ENCODE measurements around the gene SGMS1.
A peak's percentile ranks its signal among the peaks of the same experiment; 100 is the strongest.
"Not testable (repeated sequence)": the region's sequence is repeated elsewhere in the genome, so short reads cannot be mapped to it uniquely, and the experiment has no call there.

The SGMS1 gene

DNA sequence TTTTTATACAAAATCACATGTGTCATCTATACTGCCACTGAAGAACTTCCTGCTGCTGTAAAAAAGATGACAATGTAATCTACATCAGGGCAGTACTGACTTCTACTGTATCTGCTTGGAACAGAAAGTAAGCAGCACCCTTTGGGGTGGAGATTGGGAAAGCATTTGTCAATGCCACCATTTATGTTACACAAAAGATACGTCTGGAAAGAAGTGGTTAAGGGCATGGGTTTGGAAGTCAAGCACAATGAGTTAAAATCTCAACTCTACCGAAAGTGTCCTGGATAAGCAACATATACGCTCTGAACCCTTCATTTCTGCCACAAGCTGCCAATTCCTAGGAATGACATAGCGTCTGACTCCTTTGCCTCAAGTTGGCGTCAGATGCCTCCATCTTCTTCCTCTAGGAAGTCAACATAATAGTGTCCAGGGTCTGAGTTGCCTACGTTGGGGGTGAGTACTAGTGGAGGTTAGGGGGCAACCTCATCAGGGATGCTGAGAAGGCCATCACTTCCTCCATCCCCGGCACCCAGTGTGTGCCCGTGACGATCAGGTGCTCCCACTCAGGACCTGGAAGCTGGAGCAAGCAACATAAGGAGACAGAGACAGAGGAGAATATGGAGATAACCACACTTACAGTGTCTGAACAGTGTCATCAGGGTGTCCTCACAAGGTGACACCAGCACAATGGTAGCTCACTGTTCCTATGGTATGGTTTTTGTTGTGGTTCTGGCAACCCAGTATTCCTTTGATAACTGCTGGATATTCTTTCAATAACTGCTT is 58.3 kb downstream of the SGMS1 start:
- H3K4me3 ChIP-seq (ENCODE audit: low read depth, low read length), result no peak overlapping the region
- DNase-seq (ENCODE audit: low read depth), result no peak

DNA sequence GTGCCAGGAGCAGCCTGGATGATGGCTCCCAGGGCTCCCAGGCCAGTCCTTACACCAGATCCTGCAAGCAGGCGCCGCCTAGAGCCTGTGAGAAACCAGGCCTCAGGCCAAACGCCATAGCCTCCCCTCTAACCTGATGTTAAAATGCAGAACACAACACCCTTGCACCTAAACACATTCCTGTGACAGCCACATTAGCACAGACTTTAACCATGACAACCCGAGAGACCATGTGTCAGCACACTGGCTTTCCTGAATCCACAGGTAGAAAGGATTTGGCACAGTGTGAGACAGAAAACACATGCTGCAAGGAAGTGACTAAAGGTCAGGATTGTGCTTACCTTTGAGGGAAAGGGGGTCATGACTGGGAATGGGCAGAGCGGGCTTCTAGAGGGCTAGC is 59.9 kb downstream of the SGMS1 start:
- DNase-seq (ENCODE audit: low read depth), result no peak
- H3K4me3 ChIP-seq (ENCODE audit: low read depth, low read length), result no peak overlapping the region

DNA sequence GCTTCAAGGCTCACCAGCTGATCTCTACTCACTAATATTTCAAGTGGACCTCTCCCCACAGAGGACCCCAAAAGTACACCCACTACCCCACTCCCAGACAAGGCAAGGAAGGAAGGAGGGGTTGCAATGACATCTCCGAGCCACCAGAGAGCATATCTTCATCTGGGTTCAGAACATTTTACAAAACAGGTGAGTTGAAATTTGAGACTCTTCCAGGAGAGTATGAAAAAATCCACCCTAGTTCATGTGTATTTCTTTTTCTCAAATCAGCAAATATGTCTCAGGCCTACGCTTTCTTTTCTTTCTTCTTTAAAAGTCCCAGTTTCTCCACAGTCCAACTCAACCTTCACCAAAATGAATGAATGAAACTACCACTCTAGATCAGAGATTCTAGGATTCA is 61.9 kb downstream of the SGMS1 start:
- DNase-seq (ENCODE audit: low read depth), result no peak

DNA sequence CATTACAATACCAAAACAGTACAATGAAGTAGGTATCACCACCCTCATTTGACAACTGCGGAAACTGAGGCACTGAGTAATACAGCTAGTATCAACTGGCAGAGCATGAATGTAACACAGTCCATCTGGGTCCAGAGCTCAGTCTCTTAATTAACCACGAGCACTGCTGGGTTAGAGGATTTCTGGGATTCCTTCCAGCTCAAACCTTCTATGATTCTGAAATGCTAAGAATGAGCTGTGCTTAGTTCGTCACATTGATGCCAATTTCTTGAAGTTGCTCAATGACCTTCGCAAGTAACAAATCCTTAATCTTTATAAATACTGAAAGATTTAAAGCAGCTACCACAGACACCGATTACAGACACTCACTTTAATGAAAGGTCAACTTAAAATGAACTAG is 62.5 kb downstream of the SGMS1 start:
- no peak overlapping the region for H3K4me3 ChIP-seq (ENCODE audit: low read depth, low read length)
- DNase-seq (ENCODE audit: low read depth), result peak; percentile 83

More for the DNA sequence above, 61.9 kb downstream of the SGMS1 start:
- no peak overlapping the region for H3K4me3 ChIP-seq (ENCODE audit: low read depth, low read length)

DNA sequence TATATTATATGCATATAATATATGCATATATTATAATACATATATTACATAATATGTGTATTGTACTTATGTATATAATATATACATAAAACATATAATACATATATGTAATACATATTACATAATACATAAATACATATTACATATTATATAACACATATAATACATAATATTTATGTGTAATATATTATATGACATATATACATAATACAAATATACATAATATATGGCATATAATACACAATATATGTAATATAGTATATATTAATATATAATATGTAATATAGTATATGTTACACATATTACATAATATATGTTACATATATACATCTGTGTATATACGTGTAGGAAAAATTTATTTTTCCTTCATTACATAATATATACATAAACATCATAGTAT is 63.4 kb downstream of the SGMS1 start:
- DNase-seq (ENCODE audit: low read depth), result no peak

DNA sequence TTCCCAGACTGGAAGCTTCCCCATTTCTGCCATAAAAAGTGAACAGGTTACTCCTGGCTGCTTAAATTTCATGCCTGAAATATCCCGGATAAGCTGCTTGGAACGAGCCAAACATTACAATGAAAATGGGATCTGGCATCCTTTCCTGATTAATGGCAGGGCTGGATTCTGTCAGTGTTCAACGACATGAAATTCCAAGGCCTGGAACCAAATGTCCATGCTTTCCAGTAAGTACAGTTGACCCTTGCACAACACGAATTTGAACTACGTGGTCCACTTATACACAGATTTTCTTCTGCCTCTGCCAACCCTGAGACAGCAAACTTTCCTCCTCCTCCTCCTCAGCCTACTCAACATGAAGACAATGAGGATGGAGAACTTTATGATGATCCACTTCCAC is 65.4 kb downstream of the SGMS1 start:
- H3K4me3 ChIP-seq (ENCODE audit: low read depth, low read length), result no peak overlapping the region
- DNase-seq (ENCODE audit: low read depth), result no peak

More for the DNA sequence above, 63.4 kb downstream of the SGMS1 start:
- no peak overlapping the region for H3K4me3 ChIP-seq (ENCODE audit: low read depth, low read length)

DNA sequence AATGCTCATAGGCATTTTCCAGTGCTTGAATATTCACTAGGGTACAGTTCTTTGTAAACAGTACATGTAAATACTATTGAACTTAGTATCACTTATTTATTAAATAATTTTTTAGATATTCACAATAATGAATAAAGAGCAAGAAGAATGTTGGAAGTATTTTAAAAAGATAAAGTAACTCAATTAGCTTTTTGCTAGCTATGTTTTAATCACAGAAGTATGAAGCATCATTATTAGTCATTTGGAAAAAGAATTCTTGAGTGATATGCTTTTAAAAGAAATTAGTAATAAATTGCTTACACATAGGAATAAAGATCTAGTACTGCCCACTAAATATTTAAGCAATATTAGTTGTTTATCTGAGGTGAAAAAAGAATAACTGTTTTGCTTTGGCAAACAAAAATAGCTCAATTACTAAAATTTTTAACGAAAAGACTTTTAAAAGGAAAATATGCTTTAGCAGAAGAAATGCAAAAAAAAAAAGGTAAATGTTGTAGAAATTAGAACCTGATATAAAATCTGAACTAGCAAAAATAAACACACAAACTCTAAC is 66.5 kb downstream of the SGMS1 start:
- H3K4me3 ChIP-seq (ENCODE audit: low read depth, low read length), result no peak overlapping the region
- no peak for DNase-seq (ENCODE audit: low read depth)

DNA sequence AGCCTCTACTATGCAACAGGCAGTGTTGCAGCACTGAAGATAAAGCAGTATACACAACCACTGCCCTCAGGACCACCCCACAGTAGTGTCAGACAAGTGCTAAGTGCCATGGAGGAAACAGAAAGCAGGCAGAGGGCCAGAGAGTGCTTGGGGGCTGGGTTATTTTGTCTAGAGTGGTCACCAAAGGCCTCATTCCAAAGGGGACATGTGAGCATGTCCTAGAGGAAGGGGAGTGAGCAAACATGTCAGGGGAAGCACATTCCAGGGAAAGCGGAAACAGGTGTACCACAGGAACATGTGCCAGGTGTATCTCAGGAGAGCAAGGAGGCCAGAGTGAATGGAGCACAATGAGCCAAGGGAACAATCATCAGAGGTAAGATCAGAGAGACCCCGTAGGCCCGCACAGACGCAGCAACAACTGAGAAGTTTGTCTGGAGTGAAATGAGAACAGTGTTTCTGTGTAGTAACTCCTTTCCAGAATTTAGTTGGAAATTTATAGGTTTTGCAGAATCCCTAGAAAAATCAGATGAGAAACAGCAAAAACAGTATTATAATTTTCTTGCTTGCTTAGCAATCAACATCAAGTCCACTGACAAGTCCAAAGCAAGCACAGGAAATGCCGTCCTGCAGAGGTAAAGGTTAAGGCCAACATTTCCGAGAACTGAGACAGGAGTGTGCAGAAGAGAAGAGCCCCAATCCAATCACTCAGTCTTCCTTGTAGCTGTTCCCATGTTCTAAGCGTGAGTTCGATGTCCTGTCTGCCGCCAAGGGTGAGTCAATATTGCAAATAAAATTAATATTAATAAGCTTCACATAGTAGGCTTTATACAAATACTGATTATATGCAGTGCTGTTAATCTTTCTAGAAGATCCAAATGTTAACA is 67.3 kb downstream of the SGMS1 start:
- no peak for DNase-seq (ENCODE audit: low read depth)
- no peak overlapping the region for H3K4me3 ChIP-seq (ENCODE audit: low read depth, low read length)

DNA sequence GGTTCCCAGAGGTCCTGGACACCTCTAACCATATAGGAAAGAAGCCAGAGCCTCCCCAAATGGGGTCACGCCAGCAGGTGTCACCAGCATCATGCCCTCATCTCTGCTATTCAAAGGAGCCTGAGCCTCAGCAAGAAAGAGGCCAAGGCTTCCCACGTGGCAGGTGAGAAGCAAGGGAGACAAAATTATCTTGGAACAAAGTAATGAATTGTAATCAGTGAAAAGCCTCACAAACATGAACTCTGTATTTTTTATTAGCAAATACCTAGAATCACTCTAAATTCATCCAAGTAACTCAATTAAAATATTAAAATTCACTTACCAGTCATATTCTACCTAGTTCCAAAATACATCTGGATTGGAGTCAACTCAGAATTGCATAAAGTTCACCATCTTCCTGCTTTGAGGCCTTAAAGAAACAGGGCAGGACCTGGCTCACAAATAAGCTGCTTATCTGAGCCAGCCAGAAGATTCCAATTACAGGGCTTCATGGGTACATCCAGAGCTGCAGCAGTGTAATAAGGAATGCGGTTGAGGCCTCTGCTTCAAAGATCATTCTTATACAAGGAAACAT is 68.7 kb downstream of the SGMS1 start:
- peak; percentile 35 for DNase-seq (ENCODE audit: low read depth)
- no peak overlapping the region for H3K4me3 ChIP-seq (ENCODE audit: low read depth, low read length)

DNA sequence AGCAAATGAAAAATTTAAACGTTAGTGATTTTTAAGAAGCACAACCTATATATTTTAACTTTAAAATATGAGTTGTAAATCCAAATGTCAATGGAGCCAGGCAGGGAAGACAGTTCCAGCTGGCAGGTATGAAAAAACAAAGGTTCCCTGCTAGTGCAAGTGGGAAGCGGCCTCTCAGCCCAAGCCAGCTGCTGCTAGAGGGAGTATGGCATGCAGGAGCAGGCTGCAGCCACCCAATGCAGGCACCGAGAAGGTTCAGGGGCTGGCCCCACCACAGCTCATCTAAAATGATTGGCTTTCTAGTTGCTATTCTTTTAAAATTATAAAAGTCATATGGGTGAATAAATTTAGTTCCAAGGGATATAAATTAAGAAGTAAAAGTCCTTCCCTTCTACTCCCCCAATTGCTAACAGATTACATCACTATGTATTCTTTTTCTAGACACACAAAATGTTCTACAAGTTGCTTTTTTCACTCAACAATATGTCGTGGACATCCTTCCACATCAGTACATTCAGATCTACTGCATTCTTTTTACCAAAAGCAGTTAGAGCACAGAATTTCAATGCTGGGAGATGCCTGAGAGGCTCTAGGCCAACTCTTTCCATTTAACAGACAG is 69.3 kb downstream of the SGMS1 start:
- DNase-seq (ENCODE audit: low read depth), result no peak
- H3K4me3 ChIP-seq (ENCODE audit: low read depth, low read length), result no peak overlapping the region

DNA sequence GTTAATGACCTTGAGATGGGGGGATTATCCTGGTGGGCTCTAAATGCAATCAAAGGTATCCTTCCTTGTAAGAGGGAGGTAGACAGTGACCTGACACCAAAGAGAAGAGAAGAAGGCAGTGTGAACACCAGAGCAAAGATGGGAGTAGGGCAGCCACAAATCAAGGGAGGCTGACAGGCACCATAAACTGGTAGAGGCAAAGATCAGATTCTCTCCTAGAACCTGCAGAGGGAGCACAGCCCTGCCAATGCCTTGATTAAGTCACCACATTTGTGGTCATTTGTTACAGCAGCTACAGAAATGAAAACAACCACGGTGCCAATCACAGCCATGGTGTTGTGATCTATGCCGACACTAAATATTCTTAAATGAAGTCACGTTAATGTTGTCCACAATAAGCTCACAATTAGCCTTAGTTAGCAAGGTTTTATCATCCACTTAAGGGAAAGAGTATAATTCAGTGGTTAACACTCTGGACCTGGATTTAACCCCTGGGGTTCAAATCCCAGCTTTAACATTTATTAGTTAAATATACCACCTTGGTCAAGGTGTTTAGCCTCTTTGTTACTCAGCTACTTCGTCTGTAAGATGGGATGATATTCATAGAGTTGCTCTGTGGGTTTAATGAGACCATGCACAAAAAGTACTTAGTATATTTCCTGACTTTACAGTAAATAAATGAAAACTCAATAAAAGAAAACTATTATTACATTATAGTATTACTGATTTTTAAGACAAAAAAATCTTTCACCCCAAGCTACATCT is 70.8 kb downstream of the SGMS1 start:
- DNase-seq (ENCODE audit: low read depth), result no peak
- no peak overlapping the region for H3K4me3 ChIP-seq (ENCODE audit: low read depth, low read length)

DNA sequence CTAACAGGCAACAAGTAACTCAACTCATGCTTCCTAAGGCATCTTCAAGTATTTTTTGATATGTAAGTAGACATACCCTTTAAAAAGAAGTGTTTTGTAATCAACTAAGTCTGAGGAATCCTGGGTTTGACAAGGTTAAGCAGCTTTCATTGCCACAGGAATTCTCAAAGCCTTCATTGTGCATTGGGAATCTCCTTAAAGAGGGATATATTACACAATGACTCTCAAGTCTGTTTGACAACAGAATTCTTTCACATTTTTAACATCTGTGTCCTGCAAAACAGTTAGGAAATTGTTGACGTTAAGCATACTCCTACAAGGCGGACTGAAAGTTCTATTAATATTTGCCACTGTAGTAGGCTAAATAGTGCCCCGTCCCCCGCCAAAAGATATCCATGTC is 71.4 kb downstream of the SGMS1 start:
- peak; percentile 66 for DNase-seq (ENCODE audit: low read depth)
- no peak overlapping the region for H3K4me3 ChIP-seq (ENCODE audit: low read depth, low read length)

DNA sequence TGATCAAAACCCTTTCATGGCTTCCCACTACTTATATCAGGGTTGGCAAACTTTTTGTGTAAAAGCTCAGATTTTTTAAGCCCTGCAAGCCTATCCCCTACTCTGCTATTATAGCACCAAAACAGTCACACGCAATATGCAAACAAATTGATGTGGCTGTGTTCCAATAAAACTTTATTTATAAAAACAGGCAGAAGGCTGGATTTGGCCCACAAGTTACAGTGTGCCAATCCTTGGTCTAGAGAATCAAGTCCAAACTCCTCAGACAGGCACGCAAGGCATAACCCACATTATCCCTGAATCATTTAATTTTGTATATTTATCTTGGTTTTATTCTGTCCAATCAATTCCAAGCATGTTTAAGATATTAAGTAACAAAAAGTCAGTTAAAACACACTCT is 71.9 kb downstream of the SGMS1 start:
- DNase-seq (ENCODE audit: low read depth), result no peak
- no peak overlapping the region for H3K4me3 ChIP-seq (ENCODE audit: low read depth, low read length)

DNA sequence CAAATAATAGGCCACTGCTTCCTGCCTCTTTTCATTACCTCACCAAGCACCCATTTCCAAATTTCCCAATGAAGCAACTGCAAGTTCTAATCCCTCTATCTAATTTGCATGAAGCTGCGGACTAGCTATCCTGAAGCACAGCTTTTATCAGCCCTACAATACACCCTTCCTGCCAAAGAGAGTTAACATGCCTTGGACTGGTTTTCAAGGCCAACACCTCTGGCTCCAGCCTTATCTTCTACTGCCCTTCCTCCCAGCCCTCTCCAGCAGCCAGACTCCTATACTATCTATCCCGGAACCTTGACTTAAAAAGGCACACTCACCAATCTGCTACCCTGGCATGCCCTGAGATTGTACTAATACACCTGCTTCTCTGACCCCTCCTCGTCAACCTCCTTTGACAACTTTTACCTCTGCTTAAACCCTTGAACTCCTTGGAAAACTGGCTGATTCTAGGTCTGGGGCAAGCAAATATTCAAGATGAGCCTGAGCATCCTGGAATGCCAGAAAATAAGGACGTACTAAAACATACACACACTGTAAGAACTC is 73.4 kb downstream of the SGMS1 start:
- DNase-seq (ENCODE audit: low read depth), result no peak
- H3K4me3 ChIP-seq (ENCODE audit: low read depth, low read length), result no peak overlapping the region

DNA sequence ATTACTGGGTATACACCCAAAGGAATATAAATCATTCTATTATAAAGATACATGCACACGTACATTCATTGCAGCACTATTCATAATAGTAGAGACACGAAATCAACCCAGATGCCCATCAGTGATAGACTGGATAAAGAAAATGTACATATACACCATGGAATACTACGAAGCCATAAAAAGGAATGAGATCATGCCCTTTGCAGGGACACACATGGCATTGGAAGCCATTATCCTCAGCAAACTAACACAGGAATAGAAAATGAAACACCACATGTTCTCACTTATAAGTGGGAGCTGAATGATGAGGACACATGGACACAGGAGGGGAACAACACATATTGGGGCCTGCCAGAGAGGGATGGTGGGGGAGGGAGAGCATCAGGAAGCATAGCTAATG is 74.6 kb downstream of the SGMS1 start:
- not testable (repeated sequence) for H3K4me3 ChIP-seq (ENCODE audit: low read depth, low read length); DNase-seq (ENCODE audit: low read depth)

DNA sequence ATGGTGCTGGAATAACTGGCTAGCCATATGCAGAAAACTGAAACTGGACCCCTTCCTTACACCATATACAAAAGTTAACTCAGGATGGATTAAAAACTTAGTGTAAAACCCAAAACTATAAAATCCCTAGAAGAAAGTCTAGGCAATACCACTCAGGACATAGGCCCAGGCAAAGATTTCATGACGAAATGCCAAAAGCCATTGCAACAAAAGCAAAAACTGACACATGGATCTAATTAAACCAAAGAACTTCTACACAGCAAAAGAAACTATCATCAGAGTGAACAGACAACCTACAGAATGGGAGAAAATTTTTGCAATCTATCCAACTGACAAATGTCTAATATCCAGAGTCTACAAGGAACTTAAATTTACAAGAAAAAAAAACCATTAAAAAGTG is 75.3 kb downstream of the SGMS1 start:
- DNase-seq (ENCODE audit: low read depth); H3K4me3 ChIP-seq (ENCODE audit: low read depth, low read length): not testable (repeated sequence)

DNA sequence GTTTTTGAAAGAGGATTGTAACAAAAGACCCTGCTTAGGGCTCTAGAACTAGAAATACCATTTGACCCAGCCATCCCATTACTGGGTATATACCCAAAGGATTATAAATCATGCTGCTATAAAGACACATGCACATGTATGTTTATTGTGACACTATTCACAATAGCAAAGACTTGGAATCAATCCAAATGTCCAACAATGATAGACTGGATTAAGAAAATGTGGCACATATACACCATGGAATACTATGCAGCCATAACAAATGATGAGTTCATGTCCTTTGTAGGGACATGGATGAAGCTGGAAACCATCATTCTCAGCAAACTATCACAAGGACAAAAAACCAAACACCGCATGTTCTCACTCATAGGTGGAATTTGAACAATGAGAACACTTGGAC is 77.5 kb downstream of the SGMS1 start:
- H3K4me3 ChIP-seq (ENCODE audit: low read depth, low read length); DNase-seq (ENCODE audit: low read depth): not testable (repeated sequence)

DNA sequence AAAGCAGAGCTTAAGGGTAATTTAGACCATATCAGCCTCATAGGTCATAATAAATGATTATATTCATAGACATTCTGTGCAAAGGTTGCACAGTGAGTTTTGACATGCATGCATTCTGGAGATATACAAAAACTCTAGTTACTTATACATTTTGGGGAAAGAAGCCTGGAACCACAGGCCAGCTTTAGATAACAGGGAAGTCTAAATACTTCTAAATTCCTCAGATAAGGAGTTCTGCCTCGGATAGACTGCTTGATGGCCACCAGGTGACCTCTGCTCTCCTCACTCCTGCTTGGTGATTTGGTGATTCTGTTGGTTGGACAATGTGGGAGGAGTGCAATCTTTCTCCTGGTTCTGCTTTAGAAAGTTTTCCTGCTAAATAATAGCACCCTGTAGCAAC is 77.9 kb downstream of the SGMS1 start:
- H3K4me3 ChIP-seq (ENCODE audit: low read depth, low read length), result no peak overlapping the region
- DNase-seq (ENCODE audit: low read depth), result no peak
